Activated T-helper 1 cell treated with Interleukin-2 at 50 U/mL for 16 hours (primary cell): ENCODE data around the gene WDR37.

Source experiments
- DNase-seq: peaks from one replicate; pipeline ENCODE4 v3.0.0-alpha.2; 2020; ENCODE audit warnings: low read depth

The WDR37 gene

GRCh38 chr10:1128115-1128514 is 71.9 kb downstream of the WDR37 start:
- DNase-seq: no peak

- no peak for DNase-seq
These were observed 72.5 kb downstream of the WDR37 start for GRCh38 chr10:1128649-1129048.

- no peak for DNase-seq
These were observed 74.0 kb downstream of the WDR37 start for GRCh38 chr10:1130226-1130625.

- no peak for DNase-seq
These were observed 75.0 kb downstream of the WDR37 start for GRCh38 chr10:1130995-1131790.

GRCh38 chr10:1132584-1132983 is 76.4 kb downstream of the WDR37 start:
- no peak for DNase-seq

GRCh38 chr10:1133495-1134045 is 77.4 kb downstream of the WDR37 start:
- no peak for DNase-seq

GRCh38 chr10:1134156-1134555 is 78.0 kb downstream of the WDR37 start:
- DNase-seq: no peak

- DNase-seq: no peak
These were observed 80.1 kb downstream of the WDR37 start for GRCh38 chr10:1136268-1136667.

GRCh38 chr10:1137499-1138163 is 81.4 kb downstream of the WDR37 start:
- DNase-seq: no peak

- no peak for DNase-seq
These were observed 82.3 kb downstream of the WDR37 start for GRCh38 chr10:1138529-1138928.

- DNase-seq: no peak
These were observed 85.1 kb downstream of the WDR37 start for GRCh38 chr10:1141261-1141660.

GRCh38 chr10:1141701-1142100 is 85.5 kb downstream of the WDR37 start:
- DNase-seq: no peak

- DNase-seq: no peak
These were observed 86.4 kb downstream of the WDR37 start for GRCh38 chr10:1142596-1142995.

- no peak for DNase-seq
These were observed 91.6 kb downstream of the WDR37 start for GRCh38 chr10:1147810-1148209.

- no peak for DNase-seq
These were observed 92.8 kb downstream of the WDR37 start for GRCh38 chr10:1148855-1149605.

- no peak for DNase-seq
These were observed 93.8 kb downstream of the WDR37 start for GRCh38 chr10:1149793-1150637.

- DNase-seq: no peak
These were observed 94.4 kb downstream of the WDR37 start for GRCh38 chr10:1150638-1150955.

- no peak for DNase-seq
These were observed 95.2 kb downstream of the WDR37 start for GRCh38 chr10:1151076-1152033.

- no peak for DNase-seq
These were observed 96.4 kb downstream of the WDR37 start for GRCh38 chr10:1152386-1153250.
